ENCODE data around the gene RSPH6A. TPM values are rescaled to one million over a fixed set of nuclear protein-coding genes. Genes with fewer than 3 reads are reported as not detected.

The RSPH6A gene
- total RNA-seq, 1 donor from 2014 or later, result 0.28 TPM

DNA sequence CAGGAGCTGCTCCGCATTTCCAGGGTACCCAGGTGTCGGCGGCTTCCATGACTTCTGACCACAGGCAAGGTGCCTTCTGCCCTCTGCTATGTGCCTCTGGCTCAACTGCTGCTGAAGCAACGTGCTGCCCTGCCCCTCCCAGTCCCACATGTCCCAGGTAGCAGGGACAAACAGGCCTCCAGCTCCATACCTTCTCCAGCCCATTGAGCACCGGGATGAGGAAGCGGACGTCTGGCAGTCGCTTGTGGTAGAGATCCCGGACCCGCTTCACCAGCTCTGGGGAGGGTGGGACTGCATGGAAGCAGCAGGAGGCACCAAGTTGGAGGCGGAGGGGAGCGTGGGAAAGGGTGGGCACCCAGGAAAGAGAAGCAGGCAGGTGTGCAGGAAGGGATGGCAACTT is 8.1 kb upstream of the RSPH6A start:
- Mint-ChIP-seq H3K27ac (ENCODE audit: unreplicated experiment) (no peak overlapping the region), H3K4me3 (ENCODE audit: unreplicated experiment) (no peak overlapping the region), H3K36me3 (ENCODE audit: low read depth, unreplicated experiment) (peaks cover 18% of the 10 kb centered on the region), H3K9me3 (ENCODE audit: unreplicated experiment) (no peaks in the 10 kb centered on the region), H3K4me1 (ENCODE audit: unreplicated experiment) (peaks cover 3% of the 10 kb centered on the region), H3K27me3 (ENCODE audit: unreplicated experiment) (peaks cover 24% of the 10 kb centered on the region)
- no peak for DNase-seq (ENCODE audit: low spot score)
- TF ChIP-seq, protein P1, sequence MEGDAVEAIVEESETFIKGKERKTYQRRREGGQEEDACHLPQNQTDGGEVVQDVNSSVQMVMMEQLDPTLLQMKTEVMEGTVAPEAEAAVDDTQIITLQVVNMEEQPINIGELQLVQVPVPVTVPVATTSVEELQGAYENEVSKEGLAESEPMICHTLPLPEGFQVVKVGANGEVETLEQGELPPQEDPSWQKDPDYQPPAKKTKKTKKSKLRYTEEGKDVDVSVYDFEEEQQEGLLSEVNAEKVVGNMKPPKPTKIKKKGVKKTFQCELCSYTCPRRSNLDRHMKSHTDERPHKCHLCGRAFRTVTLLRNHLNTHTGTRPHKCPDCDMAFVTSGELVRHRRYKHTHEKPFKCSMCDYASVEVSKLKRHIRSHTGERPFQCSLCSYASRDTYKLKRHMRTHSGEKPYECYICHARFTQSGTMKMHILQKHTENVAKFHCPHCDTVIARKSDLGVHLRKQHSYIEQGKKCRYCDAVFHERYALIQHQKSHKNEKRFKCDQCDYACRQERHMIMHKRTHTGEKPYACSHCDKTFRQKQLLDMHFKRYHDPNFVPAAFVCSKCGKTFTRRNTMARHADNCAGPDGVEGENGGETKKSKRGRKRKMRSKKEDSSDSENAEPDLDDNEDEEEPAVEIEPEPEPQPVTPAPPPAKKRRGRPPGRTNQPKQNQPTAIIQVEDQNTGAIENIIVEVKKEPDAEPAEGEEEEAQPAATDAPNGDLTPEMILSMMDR (IDR thresholded peaks at IDR 0.05; ENCODE audit: unreplicated experiment), result no peak

DNA sequence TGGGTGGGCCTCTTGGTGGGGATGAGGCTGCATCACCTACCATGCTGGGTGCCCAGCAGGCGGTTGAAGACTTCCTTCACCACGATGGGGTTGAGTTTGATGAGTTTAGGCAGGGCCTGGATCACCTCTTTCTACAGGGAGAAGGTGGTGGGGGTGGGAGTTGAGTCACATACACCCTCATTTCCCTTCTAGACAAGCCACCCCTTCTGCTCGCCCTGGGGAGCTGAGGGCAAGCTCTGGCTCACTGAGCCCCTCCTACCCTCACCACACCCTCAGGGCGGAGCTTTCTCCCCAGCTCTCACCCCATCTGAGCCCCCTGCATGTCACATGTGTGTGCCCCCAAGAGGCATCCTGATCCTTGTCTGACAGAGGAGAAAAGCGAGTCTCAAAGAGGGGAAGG is 7.6 kb upstream of the RSPH6A start:
- TF ChIP-seq, protein P1 (IDR thresholded peaks at IDR 0.05; ENCODE audit: unreplicated experiment), result no peak
- H3K27ac Mint-ChIP-seq (ENCODE audit: unreplicated experiment), result no peak overlapping the region
- H3K36me3 Mint-ChIP-seq (ENCODE audit: low read depth, unreplicated experiment), result peaks cover 14% of the 10 kb centered on the region
- H3K27me3 Mint-ChIP-seq (ENCODE audit: unreplicated experiment), result peaks cover 21% of the 10 kb centered on the region
- H3K9me3 Mint-ChIP-seq (ENCODE audit: unreplicated experiment), result no peaks in the 10 kb centered on the region
- H3K4me1 Mint-ChIP-seq (ENCODE audit: unreplicated experiment), result peaks cover 3% of the 10 kb centered on the region
- no peak overlapping the region for H3K4me3 Mint-ChIP-seq (ENCODE audit: unreplicated experiment)
- DNase-seq (ENCODE audit: low spot score), result no peak

DNA sequence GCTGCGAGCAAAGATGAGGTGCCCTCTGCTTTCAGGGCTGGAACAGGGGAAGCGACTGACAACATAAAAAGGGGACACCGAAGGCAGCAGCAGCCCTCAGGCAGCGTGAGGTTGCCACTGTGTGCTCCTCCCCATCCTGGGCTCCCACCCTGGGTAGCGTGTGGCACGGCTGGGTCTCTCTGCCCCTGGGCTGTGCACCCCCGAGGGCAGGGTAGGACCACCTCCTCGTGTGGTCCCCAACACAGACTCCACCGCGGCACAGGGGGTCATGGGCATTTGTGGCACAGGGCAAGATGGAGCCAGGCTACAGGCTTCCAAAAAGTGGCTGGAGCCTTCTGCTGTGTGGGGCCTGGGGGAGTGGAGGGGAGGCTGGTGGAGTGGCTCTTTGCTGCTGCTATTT is 6.5 kb upstream of the RSPH6A start:
- H3K9me3 Mint-ChIP-seq (ENCODE audit: unreplicated experiment), result no peaks in the 10 kb centered on the region
- H3K27me3 Mint-ChIP-seq (ENCODE audit: unreplicated experiment), result peaks cover 19% of the 10 kb centered on the region
- H3K4me3 Mint-ChIP-seq (ENCODE audit: unreplicated experiment), result peak overlapping the region; percentile 14
- peaks cover 9% of the 10 kb centered on the region for H3K36me3 Mint-ChIP-seq (ENCODE audit: low read depth, unreplicated experiment)
- no peak overlapping the region for H3K27ac Mint-ChIP-seq (ENCODE audit: unreplicated experiment)
- peaks cover 3% of the 10 kb centered on the region for H3K4me1 Mint-ChIP-seq (ENCODE audit: unreplicated experiment)
- TF ChIP-seq, protein P1 (IDR thresholded peaks at IDR 0.05; ENCODE audit: unreplicated experiment), result no peak
- no peak for DNase-seq (ENCODE audit: low spot score)

DNA sequence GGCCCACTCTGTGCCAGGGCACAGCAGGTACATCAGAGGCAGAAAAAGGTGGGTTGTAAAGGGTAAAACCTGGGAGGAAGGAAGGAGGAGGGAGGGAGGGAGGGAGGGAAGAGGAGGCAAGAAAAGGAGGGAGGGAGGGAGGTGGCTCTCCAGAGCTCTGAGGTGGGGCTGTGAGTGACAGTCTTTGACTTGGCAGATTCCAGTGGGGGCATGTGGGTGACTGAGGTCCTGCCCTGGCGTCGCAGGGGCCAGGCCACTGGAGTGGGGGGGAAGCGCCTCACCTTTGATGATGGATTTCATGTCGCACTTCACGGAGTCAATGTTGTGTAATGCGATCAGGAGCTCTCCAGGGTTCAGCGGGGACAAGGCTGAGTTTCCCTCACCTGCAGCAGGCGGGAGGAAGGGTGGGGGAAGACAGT is 6.0 kb upstream of the RSPH6A start:
- Mint-ChIP-seq H3K36me3 (ENCODE audit: low read depth, unreplicated experiment) (peaks cover 9% of the 10 kb centered on the region), H3K27me3 (ENCODE audit: unreplicated experiment) (peaks cover 19% of the 10 kb centered on the region), H3K4me1 (ENCODE audit: unreplicated experiment) (peaks cover 3% of the 10 kb centered on the region), H3K9me3 (ENCODE audit: unreplicated experiment) (no peaks in the 10 kb centered on the region), H3K4me3 (ENCODE audit: unreplicated experiment) (peak overlapping the region; percentile 14), H3K27ac (ENCODE audit: unreplicated experiment) (no peak overlapping the region)
- TF ChIP-seq, protein P1 (IDR thresholded peaks at IDR 0.05; ENCODE audit: unreplicated experiment), result no peak
- DNase-seq (ENCODE audit: low spot score), result no peak

DNA sequence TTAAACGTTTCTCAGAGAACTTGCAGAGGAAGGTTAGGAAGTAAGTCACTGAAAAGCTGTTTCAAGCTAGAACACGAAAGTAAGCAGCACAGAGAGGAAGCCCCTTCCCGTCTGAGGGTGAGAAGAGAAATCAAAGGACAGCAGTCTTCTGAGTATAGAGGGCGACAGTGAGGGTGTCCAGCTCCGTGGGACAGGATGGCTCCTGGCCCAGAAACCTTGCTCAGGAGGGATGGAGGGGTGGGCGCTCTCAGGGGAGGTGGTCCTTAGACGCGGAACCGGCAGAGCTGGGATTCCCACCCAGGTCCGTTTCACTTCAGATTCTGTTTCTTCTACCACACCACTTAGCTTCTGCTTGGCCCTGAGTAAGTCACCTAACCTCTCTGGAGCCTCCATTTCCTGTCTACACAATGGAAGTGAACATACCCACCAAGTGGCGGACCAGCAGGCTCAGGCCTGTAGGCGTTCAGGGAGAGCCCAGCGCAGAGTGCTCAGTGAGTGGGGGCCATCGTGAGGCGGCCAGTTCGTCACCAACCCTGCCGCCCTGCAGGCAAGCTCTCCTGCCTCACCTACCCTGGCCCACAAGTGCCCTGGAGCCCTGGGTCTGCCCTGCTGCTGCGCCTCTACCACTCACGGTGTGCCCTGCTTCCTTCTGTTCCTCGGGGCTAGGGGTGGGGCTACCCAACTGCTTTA is 5.5 kb upstream of the RSPH6A start:
- no peak for DNase-seq (ENCODE audit: low spot score)
- TF ChIP-seq, protein P1 (IDR thresholded peaks at IDR 0.05; ENCODE audit: unreplicated experiment), result no peak
- Mint-ChIP-seq H3K27ac (ENCODE audit: unreplicated experiment) (no peak overlapping the region), H3K9me3 (ENCODE audit: unreplicated experiment) (no peaks in the 10 kb centered on the region), H3K4me1 (ENCODE audit: unreplicated experiment) (peaks cover 3% of the 10 kb centered on the region), H3K4me3 (ENCODE audit: unreplicated experiment) (no peak overlapping the region), H3K36me3 (ENCODE audit: low read depth, unreplicated experiment) (peaks cover 7% of the 10 kb centered on the region), H3K27me3 (ENCODE audit: unreplicated experiment) (peaks cover 16% of the 10 kb centered on the region)

Measured in endothelial cell (in vitro differentiated cells).